ENCODE data around the gene CHSY3.

The CHSY3 gene

DNA sequence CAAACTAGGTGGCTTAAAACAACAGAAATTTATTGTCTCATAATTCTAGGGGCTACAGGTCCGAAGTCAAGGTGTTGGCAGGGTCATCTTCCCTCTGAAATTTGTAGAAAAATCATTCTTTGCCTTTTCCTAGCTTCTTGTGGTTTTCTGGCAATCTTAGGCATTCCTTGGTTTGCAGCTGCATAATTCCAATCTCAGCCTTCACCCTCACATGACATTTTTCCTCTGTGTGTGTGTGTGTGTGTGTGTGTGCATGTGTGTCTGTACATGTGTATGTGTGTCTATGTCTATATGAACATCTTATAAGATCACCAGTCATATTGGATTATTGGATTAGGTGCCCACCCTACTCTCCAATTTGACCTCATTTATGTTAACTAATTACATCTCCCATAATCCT, 330.6 kb downstream of the CHSY3 start:
- Mint-ChIP-seq H3K27ac (no peak overlapping the region), H3K4me1 (no peaks in the 10 kb centered on the region), H3K4me3 (no peak overlapping the region), H3K27me3 (ENCODE audit: low read depth, poor library complexity) (peaks cover 1% of the 10 kb centered on the region), H3K36me3 (ENCODE audit: low read depth) (no peaks in the 10 kb centered on the region), H3K9me3 (no peaks in the 10 kb centered on the region)
- DNase-seq: no peak
- TF ChIP-seq CTCF (IDR thresholded peaks at IDR 0.05): no peak
